GM12891 (cell line): ENCODE data around the gene LSM2.
"Not testable (repeated sequence)": the region's sequence is repeated elsewhere in the genome, so short reads cannot be mapped to it uniquely, and the experiment has no call there.

Source experiments
- POLR2A ChIP-seq: IDR thresholded peaks from 2 replicates; pipeline ENCODE4 v1.6.1; 2011; ENCODE audit warnings: low read depth, low read length, control low read depth
- POLR2AphosphoS5 ChIP-seq: IDR thresholded peaks from 2 replicates; pipeline ENCODE4 v1.6.1; 2011; ENCODE audit warnings: low read depth, low read length, control low read depth

- not testable (repeated sequence) for TF ChIP-seq POLR2A, POLR2AphosphoS5
These were observed 11.3 kb upstream of the LSM2 start for GRCh38 chr6:31817929-31818511.
